Urothelium cell line (cell line): ENCODE data around the gene CDA.
"Not testable (repeated sequence)": the region's sequence is repeated elsewhere in the genome, so short reads cannot be mapped to it uniquely, and the experiment has no call there.

Source experiments
- DNase-seq: peaks from one replicate; pipeline ENCODE4 v3.0.0; 2011; ENCODE audit warnings: low spot score, mixed read lengths
- FAIRE-seq: peaks from 2 replicates; lab custom pipeline; 2011; peaks lifted over from hg19 to GRCh38; lab: Jason Lieb, UNC

Gene CDA

GRCh38 chr1:20584890-20585289 lies 4.0 kb upstream of the CDA start:
- FAIRE-seq (no peak), DNase-seq (no peak)

DNA sequence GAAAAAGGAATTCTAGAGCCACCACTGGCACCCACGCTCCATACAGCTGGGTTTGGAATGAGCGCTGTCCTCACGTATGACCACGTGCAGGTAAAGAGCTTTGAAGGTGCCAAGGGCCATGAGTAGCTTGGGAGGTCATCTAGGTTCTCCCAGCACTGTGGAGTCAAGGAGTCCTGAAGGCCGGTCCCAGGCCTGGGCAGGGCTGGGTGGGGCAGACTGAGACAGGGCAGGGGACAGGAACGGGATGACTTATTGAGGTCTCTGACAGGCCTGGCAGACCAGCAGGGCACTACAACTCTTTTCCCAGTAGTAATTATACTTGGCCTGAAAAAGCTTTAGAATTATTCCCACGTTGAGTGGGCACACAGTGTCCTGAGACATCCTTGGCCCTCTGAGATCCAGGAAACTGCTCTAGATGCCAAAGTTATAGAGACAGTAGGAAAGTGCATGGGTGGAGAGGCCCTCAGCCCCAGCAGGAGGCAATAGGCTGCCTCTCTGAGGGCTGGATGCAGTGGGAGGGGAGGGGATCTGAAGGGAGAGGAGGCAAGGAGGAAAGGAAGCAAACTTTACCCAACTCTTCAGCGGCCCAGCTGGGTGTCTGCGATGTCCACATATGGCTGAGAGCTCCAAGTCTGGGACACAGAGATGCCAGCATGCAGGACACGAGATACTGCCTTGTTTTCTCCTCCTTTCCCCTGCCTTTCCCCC lies 1.8 kb upstream of the CDA start:
- FAIRE-seq: no peak

GRCh38 chr1:20587661-20588053 lies 1.2 kb upstream of the CDA start:
- FAIRE-seq: no peak
- DNase-seq: no peak

More for the DNA sequence above, 1.8 kb upstream of the CDA start:
- no peak for DNase-seq

DNA sequence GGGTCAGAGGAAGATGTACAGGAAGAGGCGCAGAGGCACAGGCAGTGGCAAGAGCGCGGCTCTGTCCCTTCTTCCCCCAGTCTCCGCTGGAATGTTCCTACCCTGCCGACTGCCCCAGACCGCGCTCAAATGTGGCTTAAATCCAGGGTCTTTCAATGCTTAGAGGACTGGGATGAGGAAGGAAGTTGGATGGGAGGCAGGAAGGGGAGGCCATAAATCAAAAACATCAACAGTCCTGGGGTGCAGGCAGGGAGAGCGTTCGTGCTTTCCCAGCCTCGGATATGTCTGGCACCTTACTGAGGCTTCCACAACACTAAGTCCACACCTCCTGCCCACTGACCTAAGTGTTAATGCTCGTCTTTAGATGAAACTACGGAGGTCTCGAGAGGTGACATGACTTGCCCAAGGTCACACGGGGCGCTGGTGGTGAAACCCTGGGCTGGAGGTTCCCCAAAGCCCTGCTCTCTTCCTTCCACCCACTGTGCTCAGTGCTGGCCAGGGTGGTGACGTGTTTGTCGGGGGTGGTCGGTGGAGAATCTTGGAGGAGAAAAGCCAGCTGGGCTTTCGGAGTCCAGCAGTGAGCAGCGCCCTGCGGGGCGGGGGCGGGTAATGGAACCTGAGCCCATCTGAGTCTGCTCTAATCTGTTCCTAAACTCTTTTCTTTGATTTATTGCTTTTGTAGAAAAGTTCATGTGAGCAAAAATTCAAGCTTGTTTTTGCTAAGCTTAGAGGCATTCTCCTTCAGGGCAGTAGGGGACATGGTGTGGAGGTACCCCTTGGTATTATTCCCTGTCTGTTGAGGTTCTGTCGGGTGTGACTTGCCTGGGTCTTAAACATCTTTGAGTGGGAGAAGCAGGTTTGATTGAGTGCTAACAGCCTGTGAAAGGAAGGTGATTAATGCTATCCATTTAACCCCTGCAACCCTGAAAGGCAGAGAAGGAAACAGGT lies 708 bp downstream of the CDA start:
- FAIRE-seq: no peak

GRCh38 chr1:20590306-20590777 lies 1.4 kb downstream of the CDA start:
- DNase-seq: no peak
- no peak for FAIRE-seq

More for the DNA sequence above, 708 bp downstream of the CDA start:
- no peak for DNase-seq

DNA sequence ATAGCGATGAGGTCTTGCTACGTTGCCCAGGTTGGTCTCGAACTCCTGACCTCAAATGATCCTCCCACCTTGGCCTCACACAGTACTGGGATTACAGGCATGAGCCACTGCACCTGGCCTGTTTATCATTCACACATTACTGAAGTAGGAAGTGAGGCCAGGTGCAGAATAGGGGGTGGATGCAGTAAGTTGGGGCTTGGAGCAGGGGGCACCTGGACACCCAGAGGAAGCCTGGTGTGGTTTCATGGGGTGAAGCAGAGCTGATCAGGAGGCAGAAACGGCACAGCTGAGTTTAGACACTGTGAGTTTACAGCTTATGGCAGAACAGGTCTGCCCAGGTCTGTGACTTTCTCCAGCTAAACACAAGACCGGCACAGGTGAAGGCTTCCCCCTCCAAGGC lies 4.9 kb downstream of the CDA start:
- FAIRE-seq (no peak), DNase-seq (no peak)

- no peak for DNase-seq
Observed at GRCh38 chr1:20594746-20595145, 5.8 kb downstream of the CDA start.

DNA sequence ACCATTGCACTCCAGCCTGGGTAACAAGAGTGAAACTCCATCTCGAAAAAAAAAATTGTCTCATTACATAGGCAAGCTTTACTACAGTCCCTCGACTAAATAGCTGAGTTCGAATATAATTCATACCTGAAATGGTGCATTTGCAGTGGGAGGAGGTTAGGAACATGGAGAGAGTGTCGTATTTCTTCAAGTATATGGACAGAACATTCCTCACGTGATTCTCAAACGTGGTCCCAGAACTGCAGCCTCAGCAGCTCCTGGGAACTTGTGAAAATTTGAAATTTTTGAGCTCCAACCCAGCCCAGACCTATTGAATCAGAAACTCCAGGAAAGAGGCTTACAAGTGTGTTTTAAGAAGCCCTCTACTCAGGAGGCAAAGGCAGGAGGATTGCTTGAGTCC lies 7.2 kb downstream of the CDA start:
- DNase-seq (no peak), FAIRE-seq (no peak)

More at GRCh38 chr1:20594746-20595145, 5.8 kb downstream of the CDA start:
- no peak for FAIRE-seq

- DNase-seq: no peak
- no peak for FAIRE-seq
Observed at GRCh38 chr1:20597650-20598049, 8.8 kb downstream of the CDA start.

DNA sequence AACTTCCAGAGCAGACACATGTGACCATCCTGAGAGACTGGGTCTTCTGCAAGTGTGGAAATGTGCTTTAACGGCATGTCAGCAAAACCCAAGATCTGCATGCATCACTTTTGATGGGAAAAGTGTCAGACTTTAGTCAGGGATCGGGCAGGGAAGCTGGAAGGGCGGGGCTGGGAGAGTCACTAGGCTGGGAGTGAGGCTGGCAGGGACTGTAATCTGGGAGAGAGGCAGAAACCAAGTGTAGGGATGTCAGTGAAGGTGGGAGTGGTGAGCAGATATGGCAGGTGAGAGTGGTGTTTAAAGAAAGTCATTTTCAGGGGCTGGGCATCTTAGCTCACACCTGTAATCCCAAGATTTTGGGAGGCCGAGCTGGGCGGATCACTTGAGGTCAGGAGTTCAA lies 11.3 kb downstream of the CDA start:
- FAIRE-seq (no peak), DNase-seq (no peak)

GRCh38 chr1:20601129-20601825 lies 12.4 kb downstream of the CDA start:
- FAIRE-seq: no peak
- DNase-seq: no peak

- FAIRE-seq: no peak
- no peak for DNase-seq
Observed at GRCh38 chr1:20602851-20603450, 14.1 kb downstream of the CDA start.

GRCh38 chr1:20603504-20604464 lies 14.9 kb downstream of the CDA start:
- DNase-seq (peak; percentile 72), FAIRE-seq (no peak)

GRCh38 chr1:20604678-20605077 lies 15.8 kb downstream of the CDA start:
- DNase-seq (no peak), FAIRE-seq (no peak)

DNA sequence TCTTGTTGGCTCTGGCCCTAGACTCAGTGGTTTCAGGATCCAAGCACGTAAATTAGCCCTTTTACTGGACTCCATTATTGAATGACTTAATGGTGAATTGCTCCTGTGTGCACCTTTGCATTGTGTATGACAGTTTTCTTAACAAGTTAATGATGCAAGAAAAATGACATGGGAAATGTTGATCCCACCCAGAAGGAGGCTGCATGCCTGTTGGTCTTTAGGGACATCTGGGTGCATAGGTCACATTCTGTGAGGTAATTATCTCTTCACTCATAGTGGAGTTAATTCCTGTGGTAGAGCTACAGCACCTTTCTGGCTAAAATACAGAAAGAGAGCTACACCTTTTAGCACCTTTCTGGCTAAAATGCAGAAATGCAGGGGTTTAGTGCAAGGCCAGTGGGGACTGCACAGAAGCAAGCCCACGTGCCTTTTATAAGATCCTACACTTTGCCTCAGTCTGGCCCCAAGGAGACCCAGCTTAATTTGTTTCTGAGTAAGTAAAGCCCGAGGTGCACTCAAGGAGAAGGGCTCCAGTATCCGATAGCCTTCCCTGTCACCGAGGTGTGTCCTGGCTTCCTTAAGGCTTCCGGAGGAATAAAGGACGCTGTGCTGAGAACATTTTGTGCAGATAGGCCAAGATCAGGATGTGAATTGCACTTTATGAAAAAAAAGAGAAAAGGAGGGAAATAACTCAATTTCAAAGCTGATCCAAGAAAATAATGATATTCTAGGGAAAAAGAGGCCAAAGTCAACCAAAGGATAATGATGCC lies 18.1 kb downstream of the CDA start:
- FAIRE-seq, DNase-seq: not testable (repeated sequence)

GRCh38 chr1:20609541-20609940 lies 20.6 kb downstream of the CDA start:
- FAIRE-seq: no peak

GRCh38 chr1:20610970-20611369 lies 22.1 kb downstream of the CDA start:
- DNase-seq (no peak), FAIRE-seq (no peak)

More at GRCh38 chr1:20609541-20609940, 20.6 kb downstream of the CDA start:
- no peak for DNase-seq

GRCh38 chr1:20611652-20612051 lies 22.8 kb downstream of the CDA start:
- DNase-seq: no peak
- FAIRE-seq: no peak

DNA sequence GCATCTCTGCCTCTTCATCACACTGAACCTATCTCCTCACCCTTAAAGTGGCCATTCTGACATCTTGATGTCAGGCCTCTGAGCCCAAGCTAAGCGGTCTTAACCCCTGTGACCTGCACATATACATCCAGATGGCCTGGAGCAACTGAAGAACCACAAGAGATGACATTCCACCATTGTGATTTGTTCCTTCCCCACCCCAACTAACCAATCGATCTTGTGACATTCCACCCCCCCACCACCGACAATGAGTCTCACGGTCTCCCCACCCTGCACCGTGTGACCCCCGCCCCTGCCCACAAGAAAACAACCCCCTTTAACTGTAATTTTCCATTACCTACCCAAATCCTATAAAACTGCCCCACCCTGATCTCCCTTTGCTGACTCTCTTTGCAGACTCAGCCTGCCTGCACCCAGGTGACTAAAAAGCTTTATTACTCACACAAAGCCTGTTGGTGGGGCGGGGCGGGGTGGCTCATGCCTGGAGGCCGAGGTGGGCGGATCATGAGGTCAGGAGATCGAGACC lies 23.4 kb downstream of the CDA start:
- DNase-seq: no peak
- FAIRE-seq: no peak
